DLD1 (cell line): ENCODE measurements around the gene SLAIN1.

ENCODE experiments used
- in situ Hi-C: cut with HindIII; loops from 2 replicates; pipeline ENCODE4 v1.10.0; 2017; ENCODE audit warnings: low sequenced_read_pairs

Gene SLAIN1

GRCh38 chr13:77751513-77752456 lies 54.3 kb downstream of the SLAIN1 start:
- in situ Hi-C loops = no loop called here

GRCh38 chr13:77752512-77753069 lies 55.1 kb downstream of the SLAIN1 start:
- in situ Hi-C loops = no loop called here

GRCh38 chr13:77760893-77761292 lies 63.4 kb downstream of the SLAIN1 start:
- in situ Hi-C loops = no loop called here

GRCh38 chr13:77767413-77767812 lies 69.9 kb downstream of the SLAIN1 start:
- in situ Hi-C loops = no loop called here

GRCh38 chr13:77774181-77774580 lies 76.7 kb downstream of the SLAIN1 start:
- in situ Hi-C loops = no loop called here

GRCh38 chr13:77776704-77777103 lies 79.2 kb downstream of the SLAIN1 start:
- in situ Hi-C loops = no loop called here

- in situ Hi-C loops = no loop called here
Measured at GRCh38 chr13:77779552-77780272, 82.2 kb downstream of the SLAIN1 start.

GRCh38 chr13:77781808-77782207 lies 84.3 kb downstream of the SLAIN1 start:
- in situ Hi-C loops = no loop called here

GRCh38 chr13:77784515-77784914 lies 87.0 kb downstream of the SLAIN1 start:
- in situ Hi-C loops = no loop called here

GRCh38 chr13:77786695-77787287 lies 89.3 kb downstream of the SLAIN1 start:
- in situ Hi-C loops = no loop called here

- in situ Hi-C loops = no loop called here
Measured at GRCh38 chr13:77789376-77789775, 91.9 kb downstream of the SLAIN1 start.

- in situ Hi-C loops = no loop called here
Measured at GRCh38 chr13:77800219-77800618, 102.7 kb downstream of the SLAIN1 start.

GRCh38 chr13:77806518-77806917 lies 109.0 kb downstream of the SLAIN1 start:
- in situ Hi-C loops = no loop called here

GRCh38 chr13:77807431-77808135 lies 110.1 kb downstream of the SLAIN1 start:
- in situ Hi-C loops = no loop called here

GRCh38 chr13:77810430-77810829 lies 112.9 kb downstream of the SLAIN1 start:
- in situ Hi-C loops = no loop called here

- in situ Hi-C loops = no loop called here
Measured at GRCh38 chr13:77810878-77811277, 113.4 kb downstream of the SLAIN1 start.

GRCh38 chr13:77811381-77811780 lies 113.9 kb downstream of the SLAIN1 start:
- in situ Hi-C loops = no loop called here

- in situ Hi-C loops = no loop called here
Measured at GRCh38 chr13:77811981-77812380, 114.5 kb downstream of the SLAIN1 start.
